Activated T-cell treated with anti-CD3 and anti-CD28 coated beads, Interleukin-2, amount 50 U/mL, for 48 hours (primary cell): Measurements from ENCODE around the gene OR10J1.
"Not testable (repeated sequence)": the region's sequence is repeated elsewhere in the genome, so short reads cannot be mapped to it uniquely, and the experiment has no call there.

ENCODE experiments used
- DNase-seq, 2 experiments: peaks; one replicate each; pipeline ENCODE4 v3.0.0-alpha.2; 2020

Gene OR10J1, protein sequence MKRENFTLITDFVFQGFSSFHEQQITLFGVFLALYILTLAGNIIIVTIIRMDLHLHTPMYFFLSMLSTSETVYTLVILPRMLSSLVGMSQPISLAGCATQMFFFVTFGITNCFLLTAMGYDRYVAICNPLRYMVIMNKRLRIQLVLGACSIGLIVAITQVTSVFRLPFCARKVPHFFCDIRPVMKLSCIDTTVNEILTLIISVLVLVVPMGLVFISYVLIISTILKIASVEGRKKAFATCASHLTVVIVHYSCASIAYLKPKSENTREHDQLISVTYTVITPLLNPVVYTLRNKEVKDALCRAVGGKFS

DNA sequence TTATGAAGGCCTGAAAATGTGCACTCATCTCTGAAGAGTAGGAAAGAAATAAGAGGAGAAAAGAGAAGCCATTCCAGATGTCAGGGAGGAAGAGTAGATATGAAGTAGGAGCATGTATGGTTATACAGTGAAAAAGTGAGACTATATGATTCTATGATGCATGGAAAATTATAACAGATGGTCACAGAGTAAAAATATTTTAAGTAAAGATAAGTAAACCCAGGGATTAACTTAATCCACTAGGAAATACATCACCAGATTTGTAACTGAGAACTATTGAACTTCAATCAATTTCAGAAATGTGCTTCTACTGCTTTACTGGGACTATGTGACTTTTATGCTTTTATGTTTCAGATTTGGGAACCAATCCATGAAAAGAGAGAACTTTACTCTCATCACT is at the start of gene OR10J1:
TSS of gene OR10J1 (plus strand) at position 301 of the 400 bp plus-strand sequence. CDS start at position 371, 70 bp downstream.
- DNase-seq: no peak

DNA sequence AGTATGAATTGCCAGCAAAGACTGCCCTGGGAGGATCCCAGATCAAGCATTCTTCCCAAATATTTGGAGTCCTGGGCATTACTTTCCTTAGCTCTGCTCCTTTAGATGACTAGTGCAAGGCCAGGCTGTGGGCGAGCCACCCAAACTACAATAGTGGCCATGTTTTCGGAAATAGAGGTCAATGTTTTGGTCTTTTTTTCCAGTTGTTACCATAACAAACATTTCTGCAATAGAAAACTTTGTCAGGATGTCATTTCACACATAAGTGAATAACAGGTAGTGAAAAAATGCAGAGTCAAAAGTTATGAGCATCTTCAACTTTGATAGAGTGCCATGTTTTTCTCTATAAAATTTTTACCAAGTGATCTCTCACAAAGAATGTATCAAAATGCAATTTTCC is 32.7 kb upstream of the OR10J1 start:
- DNase-seq: no peak

DNA sequence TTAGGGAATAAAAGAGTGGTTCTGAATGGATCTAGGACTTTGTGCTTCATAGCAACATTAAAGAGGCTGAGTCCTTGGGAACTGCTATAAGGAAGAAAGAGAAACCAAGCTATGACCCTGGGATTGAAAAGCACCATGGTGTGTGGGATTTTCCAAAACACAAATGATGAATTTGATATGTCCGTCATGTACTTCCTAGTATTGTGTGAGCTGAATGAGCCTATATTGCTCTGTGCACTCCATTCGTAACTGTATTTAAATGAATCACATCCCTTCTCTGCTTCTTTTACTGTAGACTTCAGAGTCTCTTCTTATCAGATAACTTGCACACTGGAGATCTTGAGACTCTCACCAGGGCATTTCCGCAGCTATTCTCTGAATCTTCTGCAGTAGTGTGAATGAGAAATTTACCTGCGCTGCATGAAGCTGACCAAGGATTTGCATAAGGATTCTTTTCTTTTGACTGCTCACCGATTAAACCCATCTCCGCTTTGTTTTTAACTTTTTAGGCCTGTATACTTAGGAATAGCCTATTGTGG is 30.6 kb upstream of the OR10J1 start:
- DNase-seq: no peak

DNA sequence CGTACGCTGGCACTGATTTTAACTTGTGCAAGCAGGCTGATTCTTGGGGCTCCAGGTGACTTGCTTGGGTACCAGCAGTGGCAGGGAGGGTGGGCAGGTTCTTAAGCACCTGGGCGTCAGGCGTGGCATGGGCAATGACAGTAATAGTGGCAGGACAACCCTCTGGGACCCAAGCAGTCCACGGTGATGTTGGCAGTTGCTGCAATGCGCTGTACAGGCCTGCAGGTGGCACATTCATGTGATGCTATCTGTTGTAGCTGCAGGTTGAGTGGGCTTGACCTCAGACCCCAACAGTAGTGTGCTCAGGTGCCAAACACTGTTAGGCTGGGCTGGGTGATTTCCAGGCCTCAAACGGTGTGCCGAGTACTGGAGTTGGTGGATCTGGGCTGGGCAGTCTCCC is 17.7 kb upstream of the OR10J1 start:
- DNase-seq: no peak

DNA sequence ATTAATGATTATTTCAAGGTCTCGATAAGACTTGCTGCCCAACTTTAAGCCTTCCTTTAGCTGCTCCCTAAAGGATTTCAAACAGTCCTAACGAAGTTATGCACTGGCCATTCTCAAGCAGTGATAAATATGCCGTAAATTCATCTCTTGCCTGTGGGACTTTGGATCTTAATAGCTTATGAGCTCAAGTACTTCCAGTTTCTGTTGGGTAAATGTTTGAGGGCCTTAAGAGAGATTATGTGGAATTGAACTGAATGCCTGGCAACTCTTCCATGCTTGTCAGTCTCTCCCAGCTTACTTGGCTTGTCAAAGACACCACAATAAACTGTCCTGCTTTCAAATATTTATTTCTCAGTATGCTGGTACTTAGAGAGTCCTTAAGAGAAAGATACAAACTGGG is 11.0 kb upstream of the OR10J1 start:
- no peak for DNase-seq

DNA sequence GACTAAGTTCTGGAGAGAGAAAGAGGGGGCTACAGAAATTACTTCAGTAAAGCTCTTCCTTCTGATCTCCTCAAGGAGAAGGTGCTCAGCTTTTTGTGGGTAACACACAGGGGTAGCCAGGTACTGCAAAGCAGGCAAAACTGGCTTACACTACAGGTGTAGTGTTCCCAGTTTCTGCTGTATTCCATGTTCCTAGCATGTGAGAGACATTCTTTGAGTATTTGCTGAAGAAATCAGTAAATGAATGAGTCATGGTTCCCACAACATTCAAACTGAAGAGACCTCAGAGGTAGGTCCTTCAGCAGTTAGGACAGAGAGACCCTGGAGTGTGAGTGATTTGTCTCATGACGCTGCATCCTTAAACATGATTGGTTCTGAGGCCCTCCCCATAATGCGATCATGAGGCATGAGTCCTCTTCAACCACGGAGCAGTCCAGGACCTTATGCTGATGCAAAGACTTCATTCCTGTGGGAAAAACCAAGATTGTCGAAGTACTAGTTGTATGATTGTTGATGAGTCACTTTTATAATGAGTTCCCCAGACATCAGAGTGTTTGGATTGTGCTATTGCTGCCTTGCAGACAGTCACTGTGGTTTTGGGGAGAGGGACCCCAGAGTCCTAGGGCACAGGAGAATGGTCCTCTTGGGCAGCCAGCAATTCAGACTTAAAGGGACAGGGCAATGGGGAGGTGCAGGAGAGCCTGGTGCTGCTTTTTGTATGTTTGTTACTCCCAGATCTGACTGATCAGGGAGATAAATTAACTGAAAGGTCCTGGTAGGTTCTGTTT is 10.3 kb upstream of the OR10J1 start:
- no peak for DNase-seq

DNA sequence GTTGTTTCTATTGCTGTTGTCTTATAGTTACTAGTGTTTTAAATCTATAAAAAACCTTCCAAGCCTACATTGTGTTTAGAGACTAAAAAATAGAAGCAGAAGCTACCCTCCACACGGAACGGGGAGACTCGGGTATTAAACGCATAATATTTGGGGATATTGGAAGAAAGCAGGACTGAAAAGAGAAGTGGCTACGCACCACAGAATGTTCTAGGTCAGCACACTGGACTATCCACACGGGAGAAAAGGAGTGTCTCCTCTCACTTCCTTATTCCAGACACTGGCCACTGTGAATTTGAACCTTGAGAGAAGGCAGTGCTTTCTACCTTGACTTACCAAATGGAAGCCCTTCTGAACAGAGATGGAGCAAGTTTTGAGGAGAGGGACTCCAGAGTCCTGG is 8.5 kb upstream of the OR10J1 start:
- no peak for DNase-seq

DNA sequence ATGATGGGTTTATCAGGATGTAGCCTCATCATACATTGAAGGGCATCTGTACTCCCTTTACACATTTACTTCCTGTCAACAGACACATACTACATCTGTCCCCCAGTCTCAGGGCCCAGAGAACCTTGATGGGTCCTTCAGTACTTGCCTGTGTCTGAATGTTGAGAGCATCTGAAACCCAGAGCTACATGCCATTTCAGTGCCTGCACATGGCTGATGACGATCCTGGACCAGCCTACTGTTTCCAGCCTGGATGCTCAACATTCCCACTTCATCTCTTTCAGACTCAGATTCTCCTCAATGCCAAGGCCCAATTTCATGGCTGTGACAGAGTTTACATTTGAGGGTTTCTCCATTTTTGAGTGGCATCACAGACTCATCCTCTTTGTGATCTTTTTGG is 7.6 kb upstream of the OR10J1 start, which contains the start of gene OR10J4:
TSS of gene OR10J4 (plus strand) at position 301 of the 400 bp plus-strand sequence.
- DNase-seq: no peak

DNA sequence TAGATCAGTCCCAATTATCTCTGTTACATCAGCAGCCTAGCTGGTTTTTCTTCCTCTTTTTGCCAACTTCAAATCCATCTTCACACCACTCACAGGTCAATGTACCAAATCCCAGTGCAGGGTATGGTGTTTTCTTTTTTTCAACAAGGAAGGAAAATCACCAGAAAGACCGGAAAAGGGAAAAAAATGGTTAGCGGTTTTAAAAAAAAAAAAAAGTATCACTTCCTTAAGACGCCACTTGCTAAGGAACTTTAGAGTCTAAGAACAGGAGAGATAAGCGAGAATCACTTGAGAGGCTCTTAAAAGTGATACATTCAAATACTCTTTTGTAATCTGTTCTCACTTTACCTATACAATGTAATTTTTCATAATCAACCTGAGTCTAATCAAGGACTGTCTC is 3.1 kb upstream of the OR10J1 start:
- DNase-seq: no peak

DNA sequence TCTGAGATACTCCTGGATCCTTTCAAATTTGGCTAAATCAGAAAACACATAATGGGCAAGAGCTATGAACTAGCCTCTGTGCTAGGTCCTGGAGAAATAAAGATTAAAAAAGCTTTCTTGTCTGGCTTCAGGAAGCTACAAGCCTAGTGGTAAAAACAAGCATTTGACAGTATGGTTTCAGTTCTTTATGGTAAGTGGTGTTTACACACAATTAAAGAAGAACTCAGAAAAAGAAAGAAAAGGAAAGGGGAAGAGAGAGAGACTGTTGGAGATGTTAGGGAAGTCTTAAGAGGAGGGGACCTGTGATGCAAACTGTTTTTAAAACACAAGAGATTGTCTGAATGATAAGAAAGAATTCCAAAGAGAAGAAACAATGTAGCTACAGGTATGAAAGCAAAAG is 1.8 kb downstream of the OR10J1 start:
- DNase-seq: no peak

DNA sequence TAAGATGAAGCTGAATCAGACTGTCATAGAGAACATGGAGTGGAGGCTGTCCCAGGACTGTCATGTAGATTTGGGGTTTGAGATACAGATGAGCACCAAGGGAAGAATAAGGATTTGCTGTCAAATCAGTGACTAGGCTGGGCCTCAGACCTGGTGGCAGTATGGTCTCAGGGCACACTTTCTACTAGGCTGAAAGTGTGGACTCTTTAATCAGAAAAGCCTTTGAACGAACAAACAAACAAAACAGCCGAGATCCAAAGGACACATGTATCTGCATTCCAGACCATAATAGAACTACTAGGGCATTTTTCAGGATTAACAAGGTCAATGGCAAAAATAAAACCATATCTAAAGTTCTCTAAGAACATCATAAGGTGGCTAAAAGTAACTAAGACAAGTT is 2.9 kb downstream of the OR10J1 start:
- no peak for DNase-seq

DNA sequence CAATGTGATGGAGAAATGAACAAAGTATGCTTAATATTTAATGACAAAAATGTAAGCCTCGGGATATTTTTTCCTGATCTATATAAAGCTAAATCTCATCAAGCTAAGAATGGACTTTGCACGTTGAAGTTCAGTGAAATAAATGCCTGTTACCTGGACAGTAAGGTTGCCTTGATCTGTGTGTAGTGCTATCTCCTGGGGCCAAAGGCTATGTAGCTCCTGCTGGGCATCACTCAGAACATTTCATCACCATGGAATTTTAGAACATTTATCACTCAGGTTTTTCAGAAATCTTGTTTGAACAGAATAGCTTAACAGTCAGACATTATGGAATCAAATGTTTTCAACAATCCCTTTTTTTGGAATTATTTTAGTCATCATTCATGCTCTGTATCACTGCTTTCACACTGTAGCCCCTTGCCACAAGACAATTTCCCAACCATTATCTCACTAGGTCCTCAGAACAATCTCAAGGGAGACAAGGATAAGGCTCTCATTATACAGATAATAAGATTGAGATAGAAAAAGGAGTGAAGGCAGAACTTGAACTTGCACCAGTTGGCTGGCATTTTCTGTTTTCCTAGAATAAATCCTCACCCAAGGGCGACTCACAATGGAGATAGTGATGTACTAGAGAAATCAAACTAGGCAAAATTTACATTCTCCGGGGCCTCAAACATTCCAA is 3.7 kb downstream of the OR10J1 start:
- no peak for DNase-seq

DNA sequence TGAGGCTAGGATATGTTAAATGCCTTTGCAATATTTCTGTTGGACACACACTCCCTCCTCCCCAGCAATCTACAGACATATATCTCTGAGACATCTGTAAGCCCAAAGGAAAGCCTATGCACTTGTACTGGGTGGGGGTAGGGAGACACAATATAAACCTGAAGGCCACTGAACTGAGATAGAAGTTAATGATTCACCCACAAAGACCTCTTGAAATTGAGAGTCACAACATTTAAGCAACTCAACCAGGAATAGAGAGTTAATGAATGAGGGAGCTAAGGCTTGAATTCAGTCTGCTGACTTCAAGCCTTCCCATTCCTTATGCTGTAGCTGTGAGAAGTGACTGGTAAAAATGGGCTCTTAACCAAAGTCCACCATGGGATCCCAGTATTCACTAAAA is 5.0 kb downstream of the OR10J1 start:
- DNase-seq: no peak

DNA sequence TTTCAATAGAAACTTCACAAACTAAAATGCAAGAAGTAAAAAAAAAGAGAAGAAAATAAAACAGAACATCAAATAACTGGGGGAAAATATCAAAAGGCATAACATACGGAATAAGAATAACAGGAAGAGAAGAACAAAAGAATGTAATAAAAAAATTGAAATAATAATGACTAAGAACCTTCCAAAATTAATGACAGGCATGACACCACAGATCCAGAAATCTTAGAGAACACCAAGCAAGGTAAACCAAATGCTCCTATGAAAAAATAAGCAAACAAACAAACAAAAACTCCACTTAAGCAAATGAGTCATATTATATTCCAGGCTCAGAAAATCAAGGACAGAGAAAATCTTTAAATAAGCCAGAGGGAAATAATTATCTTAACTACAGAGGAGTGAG is 8.7 kb downstream of the OR10J1 start:
- DNase-seq: no peak

DNA sequence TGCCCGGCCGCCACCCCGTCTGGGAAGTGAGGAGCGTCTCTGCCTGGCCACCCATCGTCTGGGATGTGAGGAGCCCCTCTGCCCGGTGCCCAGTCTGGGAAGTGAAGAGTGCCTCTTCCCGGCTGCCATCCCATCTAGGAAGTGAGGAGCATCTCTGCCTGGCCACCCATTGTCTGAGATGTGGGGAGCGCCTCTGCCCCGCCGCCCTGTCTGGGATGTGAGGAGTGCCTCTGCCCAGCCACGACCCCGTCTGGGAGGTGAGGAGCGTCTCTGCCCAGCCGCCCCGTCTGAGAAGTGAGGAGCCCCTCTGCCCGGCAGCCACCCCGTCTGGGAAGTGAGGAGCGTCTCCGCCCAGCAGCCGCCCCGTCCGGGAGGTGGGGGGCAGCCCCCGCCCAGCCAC is 10.1 kb downstream of the OR10J1 start:
- DNase-seq: not testable (repeated sequence)

DNA sequence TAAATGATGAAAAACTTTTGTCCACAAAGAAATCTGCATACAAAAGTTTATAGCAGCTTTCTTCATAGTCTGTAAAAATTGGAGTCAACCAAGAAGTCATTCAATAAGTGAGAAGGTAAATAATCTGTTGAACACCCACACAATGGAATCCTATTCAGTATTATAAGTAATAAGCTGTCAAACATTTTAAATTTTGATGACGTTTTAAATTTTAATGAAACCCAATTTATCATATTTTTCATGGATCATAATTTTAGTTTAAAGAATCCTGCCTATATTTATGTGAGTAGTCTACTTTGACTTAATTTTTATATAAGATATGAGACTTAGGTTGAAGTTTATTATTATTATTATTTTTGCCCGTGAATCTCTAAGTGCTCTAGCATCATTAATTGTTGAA is 20.0 kb downstream of the OR10J1 start:
- no peak for DNase-seq

DNA sequence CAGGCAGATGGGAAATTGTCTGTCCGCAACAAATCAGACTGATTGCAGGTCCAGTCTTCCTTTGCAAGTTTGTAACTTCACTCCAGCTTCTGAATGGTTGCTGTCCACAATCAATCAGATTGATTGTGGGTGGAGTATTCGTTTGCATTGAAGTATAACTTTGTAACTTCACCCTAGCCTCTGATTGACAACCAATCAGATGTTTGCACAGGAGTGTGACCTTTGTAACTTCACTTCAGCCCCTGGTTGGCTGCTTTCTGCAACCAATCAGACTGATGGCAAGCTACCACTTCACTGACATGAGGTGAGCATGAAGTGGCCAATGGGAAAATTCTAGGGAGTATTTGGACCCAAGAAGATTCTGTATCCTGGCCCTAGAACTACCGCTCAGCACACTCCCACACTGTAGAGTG is 25.7 kb downstream of the OR10J1 start:
- DNase-seq: no peak

DNA sequence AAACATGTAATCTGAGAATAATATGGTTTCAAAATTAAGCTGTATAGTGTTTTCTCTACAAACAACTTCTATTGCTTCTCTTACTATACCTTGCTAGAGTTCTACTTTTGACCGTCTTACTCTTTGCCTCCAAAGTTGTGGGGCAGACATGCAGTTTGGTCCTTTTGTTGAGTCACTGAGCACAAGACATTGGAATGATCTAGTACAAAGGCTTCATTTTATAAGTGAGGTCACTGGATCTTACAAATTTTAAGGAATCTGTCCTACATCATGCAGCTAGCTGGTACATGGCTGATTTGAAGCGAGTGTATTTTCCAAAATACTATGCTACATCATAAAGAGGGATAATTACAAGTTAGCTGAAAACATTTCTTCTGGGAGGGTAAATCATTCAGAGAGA is 28.8 kb downstream of the OR10J1 start:
- DNase-seq: no peak

DNA sequence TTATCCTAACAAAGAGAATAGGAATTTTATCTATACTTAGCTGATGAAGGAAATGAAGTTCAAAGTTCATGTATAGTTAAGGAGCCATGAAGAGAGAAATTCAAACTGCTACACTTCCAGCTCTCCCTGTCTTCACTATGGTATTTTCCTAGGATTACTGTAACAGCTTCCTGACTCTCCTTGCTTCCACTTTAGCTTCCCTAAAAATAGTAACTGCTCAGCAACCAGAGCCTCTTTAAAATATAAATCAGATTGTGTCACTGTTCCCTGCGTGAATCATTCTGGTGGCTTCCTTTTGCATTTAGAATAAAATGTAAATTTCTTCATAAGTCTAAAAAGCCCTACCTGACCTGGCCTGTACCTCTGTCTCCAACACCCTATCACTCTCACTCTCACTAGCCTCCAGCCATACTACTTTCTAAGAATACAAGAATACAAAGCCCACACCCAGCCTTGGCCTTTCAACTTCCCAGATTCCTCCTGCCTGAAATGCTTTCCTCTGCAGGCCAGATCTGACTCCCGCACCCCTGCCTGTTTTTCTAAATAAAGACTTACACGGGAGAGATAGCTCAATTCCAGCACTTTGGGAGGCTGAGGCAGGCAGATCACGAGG is 30.5 kb downstream of the OR10J1 start:
- DNase-seq: no peak

DNA sequence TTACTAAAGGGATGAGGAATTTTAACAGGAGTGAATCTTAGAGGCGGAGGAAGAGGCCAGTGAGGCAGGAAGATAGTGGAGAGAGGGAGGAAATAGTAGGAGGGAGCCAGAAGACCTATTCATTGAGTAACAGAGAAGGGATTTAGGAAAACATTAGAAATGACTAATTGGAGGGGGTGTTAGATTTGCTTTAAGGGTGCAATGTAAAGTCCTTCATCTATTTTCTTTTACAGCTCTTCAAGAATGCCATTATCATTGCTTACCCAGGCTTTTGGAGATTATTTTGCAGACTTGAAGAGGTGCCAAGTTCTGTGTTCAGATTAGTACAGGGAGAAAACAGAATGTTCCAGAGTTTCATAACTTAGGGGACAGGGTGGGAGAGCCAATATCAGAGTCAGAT is 33.8 kb downstream of the OR10J1 start:
- DNase-seq: no peak

DNA sequence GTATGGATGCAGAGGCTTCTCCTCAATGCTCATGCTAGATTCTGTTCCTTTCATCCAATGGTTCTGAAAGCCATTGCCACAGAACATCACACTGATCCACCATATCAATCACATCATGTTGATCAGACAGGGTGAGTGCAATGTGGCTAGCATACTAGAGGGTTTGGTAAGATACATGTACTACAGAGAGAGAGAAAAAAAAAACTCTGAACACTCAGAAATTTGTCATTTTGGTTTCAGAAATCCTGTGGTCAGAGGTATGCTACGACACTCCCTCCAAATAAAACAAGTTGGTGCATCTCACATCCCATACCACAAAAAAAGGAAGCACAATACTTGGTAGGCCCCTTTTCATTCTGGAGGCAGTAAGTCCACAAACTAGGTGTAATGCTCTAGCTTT is 35.4 kb downstream of the OR10J1 start:
- DNase-seq: no peak

DNA sequence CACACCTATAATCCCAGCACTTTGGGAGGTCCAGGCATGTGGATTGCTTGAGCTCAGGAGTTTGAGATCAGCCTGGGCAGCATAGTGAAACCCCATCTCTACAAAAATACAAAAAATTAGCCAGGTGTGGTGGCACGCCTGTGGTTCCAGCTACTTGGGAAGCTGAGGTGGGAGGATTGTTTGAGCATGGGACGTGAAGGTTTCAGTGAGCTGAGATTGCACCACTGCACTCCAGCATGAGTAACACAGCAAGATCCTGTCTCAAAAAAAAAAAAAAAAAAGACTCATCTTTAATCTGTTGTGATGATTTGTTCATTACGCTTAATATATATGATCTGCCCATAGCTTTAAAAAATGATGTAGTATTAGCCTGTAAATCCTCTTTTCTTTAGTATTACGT is 44.0 kb downstream of the OR10J1 start:
- DNase-seq: no peak
